Cortex of kidney (tissue), 1 donor: Measurements from ENCODE around the gene ATXN7L1.

Experiments used
- DNase-seq: peaks from one replicate; lab custom pipeline; 2025; lab: John Stamatoyannopoulos, UW

The ATXN7L1 gene

GRCh38 chr7:105583061-105583460 is 293.3 kb downstream of the ATXN7L1 start:
- no peak for DNase-seq

GRCh38 chr7:105581066-105581811 is 295.2 kb downstream of the ATXN7L1 start, which contains the start of gene EFCAB10:
TSS of gene EFCAB10 (minus strand) at chr7:105581493. CDS start at chr7:105581463, 30 bp downstream.
- no peak for DNase-seq

GRCh38 chr7:105580022-105580740 is 296.2 kb downstream of the ATXN7L1 start:
- no peak for DNase-seq

GRCh38 chr7:105578496-105578895 is 297.9 kb downstream of the ATXN7L1 start:
- DNase-seq: no peak

GRCh38 chr7:105577251-105577650 is 299.1 kb downstream of the ATXN7L1 start:
- no peak for DNase-seq

- no peak for DNase-seq
Measured at GRCh38 chr7:105571891-105572290, 304.5 kb downstream of the ATXN7L1 start.

GRCh38 chr7:105567821-105568220 is 308.6 kb downstream of the ATXN7L1 start:
- DNase-seq: no peak

GRCh38 chr7:105567024-105567423 is 309.4 kb downstream of the ATXN7L1 start:
- no peak for DNase-seq

- no peak for DNase-seq
Measured at GRCh38 chr7:105565190-105565589, 311.2 kb downstream of the ATXN7L1 start.

- DNase-seq: no peak
Measured at GRCh38 chr7:105559926-105560325, 316.5 kb downstream of the ATXN7L1 start.
